Measurements from ENCODE around the gene UQCRHL.
A peak's percentile ranks its signal among the peaks of the same experiment; 100 is the strongest.
"Not testable (repeated sequence)": the region's sequence is repeated elsewhere in the genome, so short reads cannot be mapped to it uniquely, and the experiment has no call there.

Gene UQCRHL

DNA sequence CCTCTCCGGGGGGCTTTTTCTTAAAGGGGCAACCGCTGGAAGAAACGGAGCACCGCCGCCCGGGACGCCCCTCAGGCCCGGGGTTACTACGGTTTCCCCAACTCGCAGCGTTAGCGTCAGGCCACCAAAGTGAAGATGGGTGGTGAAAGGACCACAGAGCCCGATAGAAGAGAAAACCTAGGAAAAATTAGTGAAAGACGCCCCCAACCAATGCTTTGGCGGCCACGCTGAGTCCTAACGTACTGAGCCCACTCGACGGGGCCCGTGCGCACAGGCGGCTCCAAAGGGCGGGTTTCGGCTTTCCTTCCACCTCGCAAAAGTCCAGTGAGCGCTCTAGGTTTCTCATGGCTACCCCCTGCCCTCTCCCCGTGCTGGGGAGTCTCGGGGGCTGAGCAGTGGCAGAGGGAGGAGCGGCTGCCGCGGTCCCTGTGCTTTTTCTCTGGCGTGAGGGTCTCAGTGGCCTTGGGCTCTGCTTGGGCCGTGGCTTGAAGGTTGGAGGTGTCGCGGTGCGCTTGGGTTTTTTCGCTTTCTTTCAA, 27.8 kb upstream of the UQCRHL start:
- DNase-seq, result peak in 1 of 2 experiments; percentile 63

DNA sequence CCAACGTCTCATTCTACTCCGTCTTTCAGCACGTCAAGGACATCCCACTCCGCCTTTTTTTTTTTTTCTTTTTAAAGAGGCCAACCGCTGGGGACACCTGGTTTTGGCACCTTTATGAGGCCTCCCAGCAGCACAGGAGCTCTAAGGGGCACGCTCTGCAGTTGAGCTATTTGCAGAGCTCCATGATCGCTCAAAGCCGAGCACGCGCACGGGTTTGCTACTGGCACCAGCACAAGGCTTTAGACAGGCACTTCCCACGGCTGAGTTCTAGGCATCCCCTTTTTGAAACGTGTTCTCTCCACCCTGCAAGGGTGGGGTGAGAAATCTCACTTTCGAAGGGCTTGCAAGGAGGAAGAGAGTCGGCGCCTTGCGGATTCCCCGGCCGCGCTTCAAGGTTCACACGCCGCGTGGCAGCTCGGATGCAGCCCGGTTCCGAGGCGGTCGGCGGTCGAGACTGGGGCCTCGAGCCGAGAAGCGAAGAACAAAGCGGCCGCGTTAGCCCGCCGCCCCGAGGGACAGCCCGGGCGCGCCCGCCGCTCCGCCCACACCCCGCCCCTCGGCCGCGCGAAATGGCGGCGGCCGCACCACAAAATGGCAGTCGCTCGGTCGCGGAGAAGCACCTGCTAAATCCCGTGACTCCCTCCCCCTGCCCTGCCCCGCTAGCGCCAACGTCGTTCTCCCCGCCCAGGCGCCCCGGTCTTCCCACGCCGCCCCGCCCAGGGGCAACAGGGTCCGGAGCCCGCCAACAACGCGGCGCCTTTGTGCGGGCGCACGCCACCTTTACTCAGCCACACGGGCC, 27.2 kb upstream of the UQCRHL start:
- peak; percentile 70 to 86 for DNase-seq

DNA sequence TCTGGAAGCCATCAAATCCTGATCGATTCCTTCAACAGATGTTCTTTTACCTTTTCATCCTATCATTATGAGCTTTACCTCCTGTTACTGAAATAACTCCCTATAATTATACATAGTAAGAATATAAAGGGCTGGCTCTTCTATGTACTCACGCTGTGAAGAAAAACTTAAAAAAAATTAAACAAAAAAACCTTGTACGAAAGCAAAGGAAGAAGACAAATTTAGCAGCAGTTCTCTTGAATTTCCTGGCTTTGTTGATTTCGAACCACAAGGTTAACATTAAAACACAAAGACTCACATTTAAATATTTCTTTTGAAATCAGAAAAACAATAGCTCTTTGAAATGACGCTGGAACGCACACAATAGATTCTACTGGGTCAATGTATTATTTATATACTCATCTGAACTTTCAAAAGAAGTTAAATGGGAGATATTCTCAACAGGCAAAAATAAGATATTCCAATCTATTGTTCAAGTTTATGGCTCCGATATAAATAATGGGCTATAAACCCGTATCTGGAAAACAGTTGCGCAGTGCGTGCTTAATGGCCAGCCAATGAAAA, 26.5 kb upstream of the UQCRHL start:
- DNase-seq, result no peak

DNA sequence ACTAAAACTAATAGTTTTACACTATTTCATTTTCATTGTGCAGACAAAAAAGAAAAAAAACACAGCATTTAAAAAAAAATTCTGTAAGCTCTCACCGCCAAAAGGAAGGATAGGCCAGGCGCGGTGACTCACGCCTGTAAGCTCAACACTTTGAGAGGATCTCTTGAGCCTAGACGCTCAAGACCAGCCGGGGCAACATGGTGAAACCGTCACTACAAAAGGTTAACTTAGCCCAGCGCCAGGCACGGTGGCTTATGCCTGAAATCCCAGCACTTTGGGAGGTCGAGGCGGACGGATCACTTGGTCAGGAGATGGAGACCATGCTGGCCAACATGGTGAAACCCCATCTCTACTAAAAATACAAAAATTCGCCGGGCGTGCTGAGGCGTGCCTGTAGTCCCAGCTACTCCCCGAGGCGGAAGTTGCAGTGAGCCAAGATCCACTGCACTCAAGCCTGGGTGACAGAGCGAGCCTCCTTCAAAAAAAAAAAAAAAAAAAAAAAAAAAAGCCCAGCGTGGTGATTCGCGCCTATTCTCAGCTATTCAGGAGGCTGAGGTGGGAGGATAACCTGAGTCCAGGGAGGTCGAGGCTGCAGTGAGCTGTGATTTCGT, 25.7 kb upstream of the UQCRHL start:
- DNase-seq, result peak; percentile 29 to 32

DNA sequence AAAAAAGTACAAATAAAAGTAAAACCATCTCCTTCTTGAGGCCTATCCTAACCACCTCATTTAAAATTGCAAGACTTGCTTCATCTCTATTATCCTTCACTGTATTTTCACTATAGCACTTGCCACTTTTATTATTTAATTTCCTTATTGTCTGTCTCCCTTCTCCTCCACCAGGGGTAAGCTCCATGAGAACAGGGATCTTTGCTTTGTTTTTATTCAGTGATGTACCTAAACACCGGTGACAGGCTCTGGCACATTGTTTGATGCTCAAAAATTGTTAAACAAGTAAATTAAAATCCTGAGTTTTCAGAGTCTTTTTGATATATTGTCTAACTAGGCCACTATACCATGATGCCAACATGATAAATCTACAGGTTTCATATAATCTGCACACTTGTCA, 22.8 kb upstream of the UQCRHL start:
- no peak for DNase-seq

DNA sequence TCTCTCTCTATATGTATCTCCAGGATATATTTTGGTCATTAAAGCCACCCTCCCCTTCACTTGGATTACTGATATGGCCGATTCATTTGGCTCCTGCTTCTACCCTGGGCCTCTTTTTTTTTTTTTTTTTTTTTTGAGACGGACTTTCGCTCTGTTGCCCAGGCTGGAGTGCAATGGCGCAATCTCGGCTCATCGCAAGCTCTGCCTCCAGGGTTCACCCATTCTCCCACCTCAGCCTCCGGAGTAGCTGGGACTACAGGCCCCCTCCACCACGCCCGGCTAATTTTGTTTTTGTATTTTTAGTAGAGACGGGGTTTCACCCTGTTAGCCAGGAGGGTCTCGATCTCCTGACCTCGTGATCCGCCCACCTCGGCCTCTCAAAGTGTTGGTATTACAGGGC, 21.5 kb upstream of the UQCRHL start:
- not testable (repeated sequence) for DNase-seq

DNA sequence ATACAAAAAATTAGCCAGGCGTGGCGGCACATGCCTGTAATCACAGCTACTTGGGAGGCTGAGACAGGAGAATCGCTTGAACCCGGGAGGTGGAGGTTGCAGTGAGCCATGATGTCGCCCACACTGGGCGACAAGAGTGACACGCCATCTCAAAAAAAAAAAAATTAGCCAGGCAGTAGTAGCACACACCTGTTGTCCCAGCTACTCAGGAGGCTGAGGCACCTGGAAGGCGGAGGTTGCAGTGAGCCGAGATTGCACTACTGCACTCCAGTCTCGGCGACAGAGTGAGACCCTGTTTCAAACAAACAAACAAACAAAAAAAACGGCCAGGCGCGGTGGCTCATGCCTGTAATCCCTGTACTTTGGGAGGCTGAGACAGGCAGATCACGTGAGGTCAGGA, 20.1 kb upstream of the UQCRHL start:
- not testable (repeated sequence) for DNase-seq

DNA sequence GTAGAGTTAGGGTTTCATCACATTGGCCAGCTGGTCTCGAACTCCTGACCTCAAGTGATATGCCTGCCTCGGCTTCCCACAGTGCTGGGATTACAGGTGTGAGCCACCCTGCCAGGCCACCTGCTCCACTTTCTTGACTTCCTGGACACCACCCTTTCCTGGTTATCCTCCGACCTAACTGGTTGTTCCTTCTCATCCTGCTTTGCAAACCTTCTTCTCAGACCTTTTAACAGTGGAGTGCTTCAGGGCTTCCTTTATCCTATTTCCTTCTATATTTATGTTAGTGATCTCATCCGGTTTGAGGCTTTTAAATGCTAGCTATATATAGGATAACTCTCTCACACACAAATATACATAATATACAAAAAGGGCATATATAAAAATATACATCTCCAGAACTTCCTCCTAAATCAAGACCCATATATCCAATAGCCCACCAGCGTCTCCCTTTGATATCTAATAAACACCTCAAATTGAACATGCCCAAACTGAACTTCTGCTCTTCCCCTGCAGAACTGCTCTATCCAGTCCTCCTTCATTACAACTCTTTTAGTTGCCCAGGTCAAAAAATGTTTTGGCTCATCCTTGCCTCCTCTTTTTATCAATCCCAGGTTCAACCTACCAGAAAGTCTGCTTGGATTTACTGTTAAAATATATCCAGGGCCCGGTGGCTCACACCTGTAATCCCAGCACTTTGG, 19.5 kb upstream of the UQCRHL start:
- DNase-seq, result no peak

DNA sequence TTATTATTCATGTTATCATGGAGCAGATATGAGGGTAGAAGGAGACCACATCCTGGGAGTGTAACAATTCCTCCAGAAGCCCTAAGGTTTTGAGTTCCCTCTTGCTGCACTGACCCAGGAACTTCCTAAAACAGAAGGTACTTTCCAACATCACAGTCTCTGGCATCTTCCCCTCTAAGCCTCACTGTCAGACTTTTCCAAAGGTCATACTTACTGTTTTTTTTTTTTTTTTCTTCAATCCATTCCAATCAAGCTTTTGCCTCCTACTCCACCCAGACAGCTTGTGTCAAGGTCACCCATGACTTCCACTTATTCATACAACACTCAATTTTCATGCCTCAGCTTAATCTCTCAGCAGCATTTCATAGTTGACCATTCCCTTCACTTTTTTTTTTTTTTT, 18.4 kb upstream of the UQCRHL start:
- no peak for DNase-seq

DNA sequence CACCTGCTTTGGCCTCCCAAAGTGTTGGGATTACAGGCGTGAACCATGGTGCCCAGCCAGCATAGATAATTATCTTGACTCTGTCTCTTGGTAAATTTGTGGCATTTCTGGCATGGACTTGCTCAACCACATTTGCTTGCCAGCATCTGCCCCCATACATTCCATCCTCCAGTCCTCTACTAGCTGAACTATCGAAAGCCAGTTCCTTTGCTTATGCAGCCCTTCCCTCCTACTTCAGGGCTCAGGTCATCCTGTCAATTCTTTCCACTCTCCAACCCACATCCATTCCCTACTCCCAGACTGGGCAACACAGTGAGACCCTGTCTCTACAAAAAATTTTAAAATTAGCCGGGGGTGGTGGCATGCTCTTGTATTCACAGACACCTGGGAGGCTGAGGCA, 13.0 kb upstream of the UQCRHL start:
- no peak for DNase-seq

DNA sequence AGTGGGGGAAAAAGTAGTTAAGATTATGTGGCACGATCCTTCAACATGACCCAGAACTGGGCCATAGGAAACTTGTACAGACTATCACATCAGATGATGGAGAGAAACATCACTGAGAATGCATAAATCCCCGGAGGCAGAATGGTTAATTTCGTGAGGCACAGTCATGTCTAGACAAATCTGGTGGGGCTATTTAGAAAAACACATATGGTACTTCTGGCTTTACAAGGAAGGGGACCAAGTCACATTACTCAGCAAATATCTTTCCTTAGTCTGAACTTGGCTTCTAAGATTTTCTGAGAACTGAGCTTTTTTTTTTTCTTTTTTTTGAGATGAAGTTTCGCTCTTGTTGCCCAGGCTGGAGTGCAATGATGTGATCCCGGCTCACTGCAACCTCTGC, 9.2 kb upstream of the UQCRHL start:
- DNase-seq, result no peak

DNA sequence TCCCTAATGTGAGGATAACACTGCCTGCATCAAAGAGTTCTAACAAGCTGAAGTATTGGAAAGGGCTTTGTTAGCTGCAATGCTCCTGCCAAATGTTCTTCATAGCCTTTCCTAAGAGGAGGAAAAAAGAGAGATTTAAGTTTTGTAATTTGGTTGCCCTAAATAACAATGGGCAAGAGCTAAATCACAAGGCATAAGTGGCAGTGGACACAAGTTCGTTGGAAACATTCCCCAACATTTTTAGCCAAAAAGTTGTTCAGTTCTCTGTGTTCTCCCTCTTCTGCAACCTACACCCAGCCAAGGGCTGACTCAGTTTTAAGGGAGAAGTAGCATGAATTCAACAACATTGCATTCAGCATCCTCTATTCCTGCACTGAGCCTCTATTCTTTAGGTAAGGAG, 2.6 kb upstream of the UQCRHL start:
- no peak for DNase-seq

DNA sequence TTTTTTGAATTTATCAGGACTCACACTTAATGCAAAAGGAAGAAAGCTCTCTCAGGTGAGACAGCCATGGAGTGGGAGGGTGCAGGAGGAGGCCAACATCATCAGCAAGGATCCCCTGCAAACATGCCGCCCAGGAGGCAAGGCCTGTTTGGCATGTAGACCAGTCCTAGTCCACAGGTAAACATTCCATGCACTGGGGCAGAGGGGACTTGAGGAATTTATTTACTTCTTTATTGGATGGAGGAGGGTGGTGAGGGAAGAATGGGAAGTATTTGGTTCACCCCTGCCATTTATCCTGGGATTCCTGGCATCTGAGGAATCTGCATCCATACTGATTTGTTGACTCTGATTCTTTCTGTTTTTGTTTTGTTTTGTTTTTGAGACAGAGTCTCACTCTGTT, 1.5 kb upstream of the UQCRHL start:
- DNase-seq, result no peak

DNA sequence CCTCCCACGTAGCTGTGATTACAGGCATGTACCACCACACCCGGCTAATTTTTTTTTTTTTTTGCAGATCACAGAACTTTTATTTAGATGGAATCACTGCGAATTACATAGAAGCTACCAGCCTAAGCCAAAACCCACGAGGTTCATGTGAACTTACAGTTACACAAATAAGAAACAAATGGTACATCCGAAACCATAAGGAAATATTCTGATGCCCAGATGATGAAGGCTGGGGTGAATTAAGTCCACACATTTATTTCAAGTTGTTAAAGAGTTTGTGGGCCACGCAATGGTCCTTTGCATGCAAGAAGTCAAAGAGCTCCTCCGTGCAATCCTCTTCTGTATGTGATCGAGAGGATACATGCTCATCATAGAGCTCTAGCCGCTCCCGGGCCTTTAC, 328 bp downstream of the UQCRHL start:
- DNase-seq, result no peak

DNA sequence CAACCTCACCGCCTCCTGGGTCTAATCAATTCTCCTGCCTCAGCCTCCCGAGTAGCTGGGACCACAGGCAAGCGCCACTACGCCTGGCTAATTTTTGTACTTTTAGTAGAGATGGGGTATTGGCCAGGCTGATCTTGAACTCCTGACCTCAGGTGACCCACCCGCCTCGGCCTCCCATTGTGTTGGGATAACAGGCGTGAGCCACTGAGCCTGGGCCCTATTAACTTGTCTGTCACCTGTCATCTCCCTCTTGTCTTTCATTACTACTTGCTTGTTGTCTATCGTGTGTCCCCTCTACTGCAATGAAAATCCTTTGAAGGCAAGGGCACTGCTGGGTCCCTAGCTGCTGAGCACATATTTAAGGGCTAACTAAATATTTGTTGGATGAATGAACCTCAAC, 3.4 kb downstream of the UQCRHL start:
- DNase-seq, result no peak

DNA sequence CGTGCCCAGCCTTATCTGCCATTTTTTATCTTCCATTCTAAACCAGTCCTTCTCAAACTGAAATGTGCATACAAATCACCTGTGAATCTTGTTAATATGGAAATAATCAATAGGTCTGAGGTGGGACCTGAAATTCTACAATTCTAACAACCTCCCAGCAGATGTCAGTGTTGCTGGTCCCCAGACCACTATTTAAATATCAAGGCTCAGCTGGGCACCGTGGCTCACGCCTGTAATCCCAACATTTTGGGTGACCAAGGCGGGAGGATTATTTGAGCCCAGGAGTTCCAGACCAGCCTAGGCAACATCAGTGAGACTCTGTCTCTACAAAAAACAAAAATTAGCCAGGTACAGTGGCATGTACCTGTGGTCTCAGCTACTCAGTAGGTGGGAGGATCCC, 4.1 kb downstream of the UQCRHL start:
- DNase-seq, result no peak

DNA sequence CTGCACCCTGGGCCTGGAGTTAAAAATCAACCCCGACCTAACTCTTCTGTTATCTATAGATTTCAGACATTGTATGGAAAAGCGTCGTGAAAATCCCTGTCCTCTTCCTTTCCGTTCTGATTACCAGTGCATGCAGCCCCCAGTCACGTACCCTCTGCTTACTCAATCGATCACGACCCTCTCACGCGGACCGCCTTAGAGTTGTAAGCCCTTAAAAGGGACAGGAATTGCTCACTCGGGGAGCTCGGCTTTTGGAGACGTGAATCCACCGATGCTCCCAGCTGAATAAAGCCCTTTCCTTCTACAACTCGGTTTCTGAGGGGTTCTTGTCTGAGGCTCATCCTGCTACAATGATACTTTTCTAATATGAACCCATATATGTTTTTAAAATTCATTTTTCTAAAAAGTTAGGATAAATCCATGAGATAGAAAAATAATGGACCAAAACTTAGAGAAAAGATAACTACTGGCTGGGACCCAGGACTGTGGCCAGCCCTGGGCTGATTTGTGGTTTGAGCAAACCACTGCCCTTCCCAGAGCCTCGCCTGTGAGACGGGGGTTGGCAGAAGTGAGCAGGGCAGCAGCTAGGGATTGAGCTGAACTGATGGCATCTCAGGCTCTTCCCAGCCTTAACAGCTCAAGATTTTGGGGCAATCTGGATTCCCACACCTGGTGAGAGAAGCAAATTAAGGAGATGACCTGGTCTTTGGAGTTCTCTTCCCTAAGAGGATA, 5.0 kb downstream of the UQCRHL start:
- DNase-seq, result no peak

DNA sequence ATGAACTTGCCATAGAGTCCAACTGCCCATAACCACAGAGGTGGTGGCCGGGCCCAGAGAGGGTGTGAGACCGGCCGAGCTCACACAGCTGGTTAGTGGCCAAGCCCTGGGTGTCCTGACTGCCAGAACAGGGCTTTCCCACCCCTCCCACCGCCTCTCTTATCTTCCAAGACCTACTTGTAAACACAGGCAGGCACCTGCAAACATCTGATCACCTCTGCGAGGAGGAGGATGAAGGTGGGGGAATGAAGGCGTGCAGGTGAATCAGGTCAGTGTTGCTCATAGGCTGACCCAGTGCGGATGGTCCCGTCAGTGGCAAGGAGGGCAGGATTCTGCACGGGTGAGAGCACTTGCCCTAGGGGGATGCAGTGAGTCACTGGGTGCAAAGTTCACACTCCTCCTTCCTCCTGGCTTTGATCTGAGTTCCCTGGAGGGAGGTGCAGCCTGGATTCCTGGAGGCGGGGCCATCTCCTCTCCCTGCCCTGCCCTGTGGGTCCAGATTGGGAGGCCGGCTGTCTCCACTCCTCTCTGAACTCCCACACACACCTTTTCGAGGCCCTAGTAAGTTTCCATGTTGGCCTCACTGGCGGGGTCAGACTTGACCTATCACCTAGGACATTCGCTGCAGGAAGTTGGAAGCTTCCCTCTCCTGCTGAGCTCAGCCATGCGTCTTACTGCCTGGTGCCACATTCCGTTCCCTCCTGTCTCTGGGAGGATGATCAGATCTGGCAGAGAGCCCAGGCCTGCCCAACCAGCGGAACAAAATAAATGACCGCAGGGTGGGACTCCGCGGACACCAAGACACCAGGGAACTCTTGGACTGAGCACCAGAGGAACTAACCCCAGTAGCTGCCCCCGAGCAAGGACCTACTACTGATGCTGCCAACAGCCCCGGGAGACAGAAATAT, 7.3 kb downstream of the UQCRHL start:
- DNase-seq, result no peak

DNA sequence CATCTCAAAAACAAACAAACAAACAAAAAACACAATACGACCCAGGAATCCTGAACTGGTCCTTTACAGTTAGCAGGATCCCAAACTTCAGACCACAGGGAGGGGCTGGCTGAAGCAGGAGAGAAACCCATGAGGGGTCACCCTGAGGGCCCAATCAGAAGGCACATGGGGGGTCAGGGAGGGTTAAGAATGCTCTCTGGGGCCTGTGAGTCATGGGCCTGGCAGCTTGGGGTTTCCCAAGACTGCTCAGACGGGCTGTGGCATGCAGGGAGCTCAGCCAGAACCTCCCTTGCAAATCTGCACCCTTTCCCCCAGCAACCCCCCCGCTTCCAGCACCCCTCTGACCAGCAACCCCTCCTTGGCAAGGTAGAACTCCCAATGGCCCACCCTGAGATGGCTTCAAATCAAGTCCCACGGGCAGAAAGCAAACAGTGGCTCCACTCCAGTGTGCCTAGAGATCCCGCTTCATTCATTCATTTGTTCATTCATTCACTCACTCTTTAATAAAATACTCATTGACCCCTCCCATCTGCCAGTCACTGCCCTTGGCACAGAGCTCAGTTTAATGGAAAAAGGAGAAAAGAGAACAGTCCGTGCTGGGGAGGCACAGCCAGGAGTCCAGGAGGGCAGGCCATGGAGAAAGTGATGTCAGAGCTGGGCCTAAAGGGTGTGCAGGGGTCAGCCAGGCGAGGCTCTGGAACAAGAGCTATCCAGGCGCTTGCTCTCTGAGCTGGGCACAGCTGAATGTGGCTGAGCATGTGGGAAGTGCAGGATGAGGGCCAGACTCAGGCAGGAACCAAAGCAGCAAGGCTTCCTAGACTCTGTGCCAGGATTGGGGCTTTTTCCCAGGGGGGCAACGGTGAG, 8.2 kb downstream of the UQCRHL start:
- no peak for DNase-seq

DNA sequence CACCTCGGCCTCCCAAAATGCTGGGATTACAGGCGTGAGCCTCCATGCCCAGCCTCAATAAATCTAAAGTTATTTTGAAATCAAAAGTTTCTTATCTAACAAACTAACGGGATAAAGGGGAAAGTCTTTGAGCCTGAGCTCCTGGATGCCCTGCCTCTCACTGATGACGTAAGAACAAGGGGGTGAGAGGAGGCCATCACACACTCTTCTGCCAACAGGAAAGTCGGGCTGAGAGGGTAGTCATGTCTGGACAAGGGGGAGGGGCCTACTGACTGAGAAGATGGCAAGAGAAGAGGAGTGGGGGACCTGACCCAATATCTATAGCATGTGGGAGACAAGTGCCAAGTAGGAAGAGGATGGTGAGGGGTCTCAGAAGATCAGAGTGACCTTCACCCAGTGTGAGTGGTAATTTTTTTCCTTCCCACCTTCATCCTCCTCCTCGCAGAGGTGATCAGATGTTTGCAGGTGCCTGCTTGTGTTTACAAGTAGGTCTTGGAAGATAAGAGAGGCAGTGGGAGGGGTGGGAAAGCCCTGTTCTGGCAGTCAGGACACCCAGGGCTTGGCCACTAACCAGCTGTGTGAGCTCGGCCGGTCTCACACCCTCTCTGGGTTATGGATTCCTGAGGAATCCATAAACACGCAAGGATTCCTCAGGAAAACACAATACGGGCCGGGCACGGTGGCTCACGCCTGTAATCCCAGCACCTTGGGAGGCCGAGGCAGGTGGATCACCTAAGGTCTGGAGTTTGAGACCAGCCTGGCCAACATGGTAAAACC, 9.6 kb downstream of the UQCRHL start:
- no peak for DNase-seq

All from NCI-H187 (cell line).